HFF-Myc (cell line): Measurements from ENCODE around the gene CIC.
A peak's percentile ranks its signal among the peaks of the same experiment; 100 is the strongest.

Experiments used
- DNase-seq: peaks from one replicate; pipeline ENCODE4 v3.0.0-alpha.2; 2011; ENCODE audit warnings: low read depth; ENCODE audit errors: extremely low read depth
- H3K4me3 ChIP-seq: replicated peaks from 2 replicates; pipeline ENCODE4 v1.5.1; 2011; ENCODE audit warnings: low read depth, mild to moderate bottlenecking, control low read depth, low read length
- TF ChIP-seq, protein P1 (sequence below): IDR thresholded peaks from 2 replicates; pipeline ENCODE4 v1.5.1; 2012; ENCODE audit warnings: mild to moderate bottlenecking, low read depth, low read length, control low read depth; ENCODE audit errors: missing control alignments

CIC gene

DNA sequence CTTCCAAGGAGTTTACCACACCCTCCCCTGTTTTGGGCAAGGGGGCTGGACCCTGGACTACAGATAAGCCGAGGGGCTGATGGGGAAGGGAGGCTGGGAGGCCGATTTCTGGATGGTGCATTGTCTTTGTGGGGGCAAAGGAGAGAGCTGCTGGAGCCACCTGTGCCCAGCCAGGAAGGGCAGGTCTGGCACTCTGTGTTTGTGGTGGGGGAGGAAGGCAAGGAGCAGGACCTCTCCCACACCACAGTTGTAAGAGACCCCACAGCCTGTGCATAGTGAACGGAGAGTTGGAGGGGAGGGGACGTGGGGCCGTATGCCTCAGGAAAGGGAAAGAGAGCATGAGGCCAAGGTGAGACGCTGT lies 16.9 kb downstream of the CIC start:
- TF ChIP-seq, protein P1, sequence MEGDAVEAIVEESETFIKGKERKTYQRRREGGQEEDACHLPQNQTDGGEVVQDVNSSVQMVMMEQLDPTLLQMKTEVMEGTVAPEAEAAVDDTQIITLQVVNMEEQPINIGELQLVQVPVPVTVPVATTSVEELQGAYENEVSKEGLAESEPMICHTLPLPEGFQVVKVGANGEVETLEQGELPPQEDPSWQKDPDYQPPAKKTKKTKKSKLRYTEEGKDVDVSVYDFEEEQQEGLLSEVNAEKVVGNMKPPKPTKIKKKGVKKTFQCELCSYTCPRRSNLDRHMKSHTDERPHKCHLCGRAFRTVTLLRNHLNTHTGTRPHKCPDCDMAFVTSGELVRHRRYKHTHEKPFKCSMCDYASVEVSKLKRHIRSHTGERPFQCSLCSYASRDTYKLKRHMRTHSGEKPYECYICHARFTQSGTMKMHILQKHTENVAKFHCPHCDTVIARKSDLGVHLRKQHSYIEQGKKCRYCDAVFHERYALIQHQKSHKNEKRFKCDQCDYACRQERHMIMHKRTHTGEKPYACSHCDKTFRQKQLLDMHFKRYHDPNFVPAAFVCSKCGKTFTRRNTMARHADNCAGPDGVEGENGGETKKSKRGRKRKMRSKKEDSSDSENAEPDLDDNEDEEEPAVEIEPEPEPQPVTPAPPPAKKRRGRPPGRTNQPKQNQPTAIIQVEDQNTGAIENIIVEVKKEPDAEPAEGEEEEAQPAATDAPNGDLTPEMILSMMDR, result no peak
- peak overlapping the region; percentile 66; the same call in 1 of the 2 replicates for H3K4me3 ChIP-seq
- no peak for DNase-seq

DNA sequence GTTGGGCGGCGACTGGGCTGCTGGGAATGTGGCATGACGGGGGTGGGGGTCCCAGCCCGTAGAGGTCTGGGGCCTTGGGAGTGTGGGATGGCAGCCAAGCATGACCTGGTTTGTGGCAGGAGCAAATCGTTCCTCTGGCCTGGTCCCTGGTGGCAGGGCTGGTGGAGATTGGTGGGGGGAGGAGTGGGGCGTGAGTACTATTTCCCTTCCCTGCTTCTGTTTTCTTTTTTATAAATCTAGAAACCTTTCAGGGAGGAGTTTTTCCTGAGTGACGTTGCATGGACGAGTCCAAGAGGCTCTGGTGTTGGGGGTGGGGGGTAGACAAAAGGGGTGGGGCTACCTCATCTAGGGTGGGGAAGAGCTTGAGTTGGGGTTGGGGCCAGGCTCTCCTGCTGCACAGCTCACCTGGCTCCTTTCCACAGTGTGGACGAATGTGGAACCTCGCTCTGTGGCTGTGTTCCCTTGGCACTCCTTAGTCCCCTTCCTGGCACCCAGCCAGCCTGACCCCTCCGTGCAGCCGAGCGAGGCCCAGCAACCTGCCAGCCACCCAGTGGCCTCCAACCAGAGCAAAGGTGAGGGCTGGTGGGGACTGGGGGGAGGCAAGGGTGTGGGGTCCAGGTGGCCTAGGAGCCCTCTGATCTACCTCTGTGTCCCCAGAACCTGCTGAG lies 17.4 kb downstream of the CIC start:
- DNase-seq, result no peak
- no peak overlapping the region; the same call in 1 of the 2 replicates for H3K4me3 ChIP-seq
- TF ChIP-seq, protein P1, result no peak

DNA sequence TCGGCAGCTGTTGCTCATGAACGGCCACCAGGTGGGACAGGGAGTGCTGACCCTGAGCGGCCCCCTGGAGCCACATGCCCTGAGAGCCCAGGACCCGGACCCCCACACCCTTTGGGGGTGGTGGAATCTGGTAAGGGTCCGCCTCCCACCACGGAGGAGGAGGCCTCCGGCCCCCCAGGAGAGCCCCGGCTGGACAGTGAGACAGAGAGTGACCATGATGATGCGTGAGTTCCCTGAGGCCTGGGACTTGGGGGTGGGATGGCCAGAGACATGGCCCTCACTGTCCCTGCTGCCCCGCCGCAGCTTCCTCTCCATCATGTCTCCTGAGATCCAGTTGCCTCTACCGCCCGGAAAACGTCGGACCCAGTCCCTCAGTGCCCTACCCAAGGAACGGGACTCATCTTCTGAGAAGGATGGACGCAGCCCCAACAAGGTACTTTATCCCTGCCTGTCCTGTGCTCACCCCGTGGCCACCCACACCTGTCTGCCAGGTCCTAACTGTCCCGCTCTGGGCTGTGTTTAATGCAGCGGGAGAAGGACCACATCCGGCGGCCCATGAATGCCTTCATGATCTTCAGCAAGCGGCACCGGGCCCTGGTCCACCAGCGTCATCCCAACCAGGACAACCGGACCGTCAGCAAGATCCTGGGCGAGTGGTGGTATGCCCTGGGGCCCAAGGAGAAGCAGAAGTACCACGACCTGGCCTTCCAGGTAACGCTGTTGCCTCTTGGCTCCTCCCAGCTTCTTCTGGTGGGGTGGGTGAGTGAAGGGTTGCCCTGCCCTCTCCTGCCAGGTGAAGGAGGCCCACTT lies 18.2 kb downstream of the CIC start:
- H3K4me3 ChIP-seq, result no peak overlapping the region
- no peak for DNase-seq
- TF ChIP-seq, protein P1, result no peak

DNA sequence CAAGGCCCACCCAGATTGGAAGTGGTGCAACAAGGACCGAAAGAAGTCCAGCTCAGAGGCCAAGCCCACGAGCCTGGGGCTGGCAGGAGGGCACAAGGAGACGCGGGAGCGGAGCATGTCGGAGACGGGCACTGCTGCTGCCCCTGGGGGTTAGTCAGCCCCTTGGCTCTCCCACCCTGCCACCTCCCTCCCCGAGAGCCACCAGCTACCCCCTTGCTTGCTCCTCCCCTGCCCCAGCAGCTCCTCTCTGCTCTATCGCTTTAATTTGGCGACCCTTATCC lies 18.7 kb downstream of the CIC start:
- DNase-seq, result no peak
- H3K4me3 ChIP-seq, result no peak overlapping the region
- TF ChIP-seq, protein P1, result no peak

DNA sequence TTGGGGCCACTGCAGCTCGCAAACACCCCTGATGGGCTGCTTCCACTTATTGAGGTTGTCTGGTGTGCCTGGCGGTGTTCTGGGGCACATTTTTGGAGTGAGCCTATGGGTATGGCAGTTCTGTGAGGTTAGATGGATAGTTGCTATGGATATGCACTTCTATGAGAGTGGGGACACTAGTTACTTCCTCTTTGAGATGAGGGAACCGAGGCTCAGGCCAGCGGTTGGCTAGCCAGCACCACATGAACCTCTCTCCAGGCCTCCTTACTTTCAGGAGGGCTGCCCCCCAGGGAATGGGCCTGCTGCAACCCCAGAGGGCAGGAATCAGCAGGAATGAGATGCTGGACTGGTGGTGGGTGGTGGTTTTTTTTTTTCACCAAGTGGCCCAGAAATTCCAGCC lies 19.3 kb downstream of the CIC start:
- H3K4me3 ChIP-seq, result no peak overlapping the region
- no peak for DNase-seq
- TF ChIP-seq, protein P1, result no peak

DNA sequence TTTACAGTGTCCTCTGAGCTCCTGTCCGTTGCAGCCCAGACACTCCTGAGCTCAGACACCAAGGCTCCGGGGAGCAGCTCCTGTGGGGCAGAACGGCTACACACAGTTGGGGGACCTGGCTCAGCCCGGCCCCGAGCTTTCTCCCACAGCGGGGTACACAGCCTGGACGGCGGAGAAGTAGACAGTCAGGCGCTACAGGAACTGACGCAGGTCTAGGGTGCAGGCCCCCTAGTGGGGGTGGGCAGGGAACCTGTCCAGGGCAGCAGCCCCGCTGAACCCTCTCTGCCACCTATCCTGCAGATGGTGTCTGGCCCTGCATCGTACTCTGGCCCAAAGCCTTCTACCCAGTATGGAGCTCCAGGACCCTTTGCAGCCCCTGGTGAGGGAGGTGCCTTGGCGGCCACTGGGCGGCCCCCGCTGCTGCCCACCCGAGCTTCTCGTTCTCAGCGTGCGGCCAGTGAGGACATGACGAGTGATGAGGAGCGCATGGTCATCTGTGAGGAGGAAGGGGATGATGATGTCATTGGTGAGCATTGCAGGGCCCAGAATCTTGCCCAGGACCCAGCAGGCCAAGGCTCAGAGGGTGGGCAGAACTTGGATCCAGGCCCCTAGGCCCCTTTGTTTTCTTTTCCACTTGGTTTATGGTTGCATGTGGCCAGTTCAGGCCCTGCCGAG lies 20.0 kb downstream of the CIC start:
- H3K4me3 ChIP-seq, result no peak overlapping the region
- TF ChIP-seq, protein P1, result no peak
- no peak for DNase-seq
